T-helper 17 cell (primary cell): ENCODE measurements around the gene P2RY12. TPM values are rescaled to one million over a fixed set of nuclear protein-coding genes. Genes with fewer than 3 reads are reported as not detected.

Experiments used
- ATAC-seq: fragments of 150-1000 bp; cut with Tn5 transposase; 2 replicates; pipeline ENCODE4 v1.10.0; 2021; ENCODE audit warnings: mild to moderate bottlenecking, moderate library complexity
- DNase-seq, 3 donors: peaks; one replicate each; pipeline versions ENCODE4 v3.0.0 to v3.0.0-alpha.2; 2020 to 2021
- H3K9me3 ChIP-seq: one replicate; pipeline ENCODE4 v1.7.0; 2013; ENCODE audit warnings: low read length, mild to moderate bottlenecking; ENCODE audit not compliant: control insufficient read depth, poor library complexity, severe bottlenecking
- H3K27ac Mint-ChIP-seq: one replicate; pipeline ENCODE4 v1.8.0; 2022; ENCODE audit warnings: mild to moderate bottlenecking, moderate library complexity, mixed read lengths
- H3K27me3 Mint-ChIP-seq: one replicate; pipeline ENCODE4 v1.8.0; 2022; ENCODE audit warnings: mixed read lengths
- H3K36me3 Mint-ChIP-seq: one replicate; pipeline ENCODE4 v1.8.0; 2022; ENCODE audit warnings: low read depth, mixed read lengths
- H3K4me1 Mint-ChIP-seq: one replicate; pipeline ENCODE4 v1.8.0; 2022; ENCODE audit warnings: mild to moderate bottlenecking, mixed read lengths
- H3K4me3 Mint-ChIP-seq: one replicate; pipeline ENCODE4 v1.8.0; 2022; ENCODE audit warnings: mild to moderate bottlenecking, moderate library complexity, mixed read lengths
- total RNA-seq, 4 donors: library from RNA in 2 of 4; stranded (reverse) in 2 of 4; gene quantifications; one replicate each; pipeline ENCODE4 v1.2.3 and lab custom pipeline; 2022 to 2026

The P2RY12 gene
- 10 to 100 TPM in 1 of 2 donors, under 1 TPM in 1; 0.62 to 19.8 TPM for total RNA-seq
- 0 reads per million in 2 donors for total RNA-seq (lab: John Stamatoyannopoulos, UW)

DNA sequence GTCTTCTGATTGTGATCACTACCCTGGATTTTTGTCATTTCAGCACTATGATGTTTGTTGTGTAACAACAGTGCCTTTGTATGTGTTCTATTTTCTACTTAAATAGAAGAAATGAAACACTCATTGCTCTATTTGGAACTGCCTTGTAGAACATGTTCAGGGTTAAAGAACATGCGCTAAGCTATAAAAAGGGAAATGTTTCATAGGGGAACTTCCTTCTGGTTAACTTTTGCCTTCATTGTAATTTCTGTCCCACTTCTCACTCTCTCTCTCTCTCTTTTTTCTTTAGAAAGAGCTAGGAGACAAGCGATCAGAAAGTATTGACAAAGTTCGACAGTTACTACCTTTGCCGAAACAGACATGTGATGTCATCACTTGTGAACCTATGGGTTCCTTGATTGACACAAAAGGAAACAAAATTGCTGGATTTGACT lies at the start of gene P2RY12:
Gene P2RY12, minus strand, starts transcription at position 13 of the 434 bp plus-strand sequence. CDS start 45,908 bp downstream, outside the sequence.
- Mint-ChIP-seq H3K4me3 (peak within 1 kb of the TSS; percentile 70), H3K27ac (no peak within 1 kb of the TSS), H3K36me3 (peaks cover 2% of the 10 kb centered on the region), H3K4me1 (peaks cover 6% of the 10 kb centered on the region), H3K27me3 (no peaks in the 10 kb centered on the region)
- no peaks in the 10 kb centered on the region for H3K9me3 ChIP-seq
- ATAC-seq (no peak), DNase-seq (no peak)

DNA sequence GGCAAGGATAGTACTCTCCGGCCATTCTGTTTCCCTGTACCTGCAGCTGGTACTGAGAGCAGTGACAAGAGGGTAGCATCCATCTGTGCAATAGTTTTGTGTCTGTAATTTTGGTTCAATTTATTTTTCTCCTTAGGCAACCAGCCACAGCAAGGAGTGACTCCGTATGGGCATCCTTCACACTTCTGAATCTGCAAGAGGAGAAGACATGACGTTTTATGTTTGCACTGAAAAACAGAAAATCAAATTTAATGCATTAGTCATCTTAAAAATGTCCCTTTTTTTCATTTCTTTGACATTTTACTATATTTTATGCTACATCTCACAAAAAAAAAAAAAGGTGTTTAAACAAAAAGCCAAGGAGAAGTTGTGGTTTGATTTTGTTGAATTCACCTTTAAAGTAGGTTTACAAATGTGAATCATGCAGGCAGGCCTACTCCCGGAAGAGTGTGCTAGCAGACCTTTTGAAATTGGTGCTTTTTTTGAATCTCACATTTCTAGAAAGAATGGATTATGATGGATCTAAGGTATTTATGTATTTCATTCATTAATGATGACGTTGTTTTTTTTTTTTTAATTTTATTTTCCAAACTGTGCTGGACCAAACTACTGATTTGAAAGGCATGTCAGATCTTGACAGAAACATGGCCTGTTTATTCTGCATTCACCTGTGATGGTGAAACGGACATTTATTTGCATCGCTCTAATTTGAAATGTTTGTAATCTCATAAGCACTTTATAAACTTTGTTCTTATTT lies 48.2 kb upstream of the P2RY12 start:
- Mint-ChIP-seq H3K4me1 (no peaks in the 10 kb centered on the region), H3K27me3 (no peaks in the 10 kb centered on the region), H3K36me3 (peaks cover 2% of the 10 kb centered on the region), H3K27ac (no peak overlapping the region), H3K4me3 (no peak overlapping the region)
- no peak for ATAC-seq
- no peak for DNase-seq
- no peaks in the 10 kb centered on the region for H3K9me3 ChIP-seq

GRCh38 chr3:151431940-151432339 lies 47.4 kb upstream of the P2RY12 start:
- DNase-seq (no peak), ATAC-seq (no peak)
- no peaks in the 10 kb centered on the region for H3K9me3 ChIP-seq
- H3K27ac Mint-ChIP-seq: no peak overlapping the region
- no peaks in the 10 kb centered on the region for H3K4me1 Mint-ChIP-seq
- peaks cover 2% of the 10 kb centered on the region for H3K36me3 Mint-ChIP-seq
- no peak overlapping the region for H3K4me3 Mint-ChIP-seq
- H3K27me3 Mint-ChIP-seq: no peaks in the 10 kb centered on the region

DNA sequence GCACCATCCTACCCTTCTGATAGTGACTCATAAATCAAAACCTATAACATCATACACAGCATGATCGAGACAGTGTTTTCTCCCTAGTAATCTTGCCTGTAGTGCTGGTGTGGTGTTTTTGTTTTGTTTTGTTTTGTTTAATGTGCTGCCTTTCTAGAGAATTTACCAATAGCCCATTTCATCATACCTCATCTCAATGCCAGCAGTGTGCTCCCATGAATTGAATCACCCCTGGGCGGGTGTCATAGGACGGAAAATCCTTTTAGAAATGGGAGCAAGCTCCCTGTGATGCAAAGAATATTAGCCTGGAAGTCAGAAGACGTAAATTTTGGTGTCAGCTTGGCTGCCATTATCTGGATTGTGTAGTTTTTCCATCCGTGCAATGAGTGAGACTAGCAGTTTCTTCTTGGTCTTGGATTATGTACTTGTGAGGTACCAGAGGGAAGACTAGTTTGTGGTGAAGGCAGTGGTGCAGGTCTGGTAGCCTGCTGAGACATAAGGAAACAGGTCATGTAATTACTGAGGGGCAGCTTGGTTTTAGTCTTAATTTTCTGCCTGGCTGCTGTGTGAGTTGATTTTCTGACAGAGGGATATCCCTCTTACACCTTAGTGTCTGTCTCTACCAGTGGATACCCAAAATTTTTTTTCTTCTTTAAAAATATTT lies 46.4 kb upstream of the P2RY12 start:
- no peak for ATAC-seq
- H3K36me3 Mint-ChIP-seq: peaks cover 2% of the 10 kb centered on the region
- no peaks in the 10 kb centered on the region for H3K9me3 ChIP-seq
- H3K4me3 Mint-ChIP-seq: no peak overlapping the region
- H3K4me1 Mint-ChIP-seq: no peaks in the 10 kb centered on the region
- H3K27me3 Mint-ChIP-seq: peaks cover 4% of the 10 kb centered on the region
- no peak overlapping the region for H3K27ac Mint-ChIP-seq
- no peak for DNase-seq

GRCh38 chr3:151428386-151428785 lies 43.8 kb upstream of the P2RY12 start:
- no peak for DNase-seq
- no peaks in the 10 kb centered on the region for H3K9me3 ChIP-seq
- no peak overlapping the region for H3K27ac Mint-ChIP-seq
- no peaks in the 10 kb centered on the region for H3K4me1 Mint-ChIP-seq
- H3K36me3 Mint-ChIP-seq: peaks cover 2% of the 10 kb centered on the region
- H3K4me3 Mint-ChIP-seq: no peak overlapping the region
- no peak for ATAC-seq
- H3K27me3 Mint-ChIP-seq: peaks cover 5% of the 10 kb centered on the region

DNA sequence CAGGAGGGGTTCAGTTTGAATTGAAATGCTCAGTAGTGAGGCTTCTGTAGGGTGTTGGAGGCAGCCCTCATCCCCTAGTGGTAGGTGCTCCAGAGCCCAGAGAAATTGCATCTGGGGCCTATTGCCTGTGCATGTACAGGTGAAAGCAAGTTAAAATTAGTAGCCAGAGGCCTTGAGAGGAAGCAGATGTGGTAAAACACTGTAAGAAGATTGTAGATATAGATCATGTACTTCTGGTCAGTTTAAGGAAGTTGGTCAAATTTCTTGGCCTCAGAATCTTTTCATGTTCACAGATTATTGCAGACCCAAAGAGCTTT lies 41.7 kb upstream of the P2RY12 start:
- DNase-seq (no peak), ATAC-seq (no peak)
- H3K27me3 Mint-ChIP-seq: peaks cover 5% of the 10 kb centered on the region
- no peak overlapping the region for H3K27ac Mint-ChIP-seq
- H3K4me3 Mint-ChIP-seq: no peak overlapping the region
- H3K9me3 ChIP-seq: no peaks in the 10 kb centered on the region
- peaks cover 2% of the 10 kb centered on the region for H3K36me3 Mint-ChIP-seq
- peaks cover 4% of the 10 kb centered on the region for H3K4me1 Mint-ChIP-seq

- ATAC-seq (no peak), DNase-seq (no peak)
- Mint-ChIP-seq H3K36me3 (peaks cover 1% of the 10 kb centered on the region), H3K27me3 (peaks cover 5% of the 10 kb centered on the region), H3K4me1 (peaks cover 4% of the 10 kb centered on the region), H3K27ac (no peak overlapping the region), H3K4me3 (no peak overlapping the region)
- no peaks in the 10 kb centered on the region for H3K9me3 ChIP-seq
Measured at GRCh38 chr3:151425627-151426340, 41.2 kb upstream of the P2RY12 start.

- H3K27me3 Mint-ChIP-seq: peaks cover 5% of the 10 kb centered on the region
- ATAC-seq (no peak), DNase-seq (no peak)
- H3K4me1 Mint-ChIP-seq: peaks cover 4% of the 10 kb centered on the region
- no peaks in the 10 kb centered on the region for H3K9me3 ChIP-seq
- H3K36me3 Mint-ChIP-seq: no peaks in the 10 kb centered on the region
- no peak overlapping the region for H3K4me3 Mint-ChIP-seq
- H3K27ac Mint-ChIP-seq: no peak overlapping the region
Measured at GRCh38 chr3:151423091-151423490, 38.5 kb upstream of the P2RY12 start.

DNA sequence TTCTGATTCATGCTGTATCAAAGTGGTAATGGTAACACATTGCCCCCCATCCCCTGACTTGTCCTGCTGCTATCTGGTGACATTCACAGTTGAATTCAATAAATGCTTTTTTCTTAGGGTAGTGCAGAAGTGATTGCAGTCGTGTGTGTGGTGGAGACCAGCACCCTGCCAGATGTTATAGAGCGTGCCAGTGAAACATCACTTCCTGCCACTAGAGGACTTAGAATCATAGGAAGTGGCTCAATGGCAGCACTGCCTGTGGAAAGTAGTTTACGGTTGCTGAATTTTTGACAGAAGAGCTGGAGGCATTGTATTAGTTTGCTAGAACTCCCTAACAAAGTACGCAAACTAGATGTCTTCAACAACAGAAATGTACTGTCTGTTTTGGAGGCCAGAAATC lies 37.4 kb upstream of the P2RY12 start:
- H3K36me3 Mint-ChIP-seq: no peaks in the 10 kb centered on the region
- DNase-seq: no peak
- no peaks in the 10 kb centered on the region for H3K9me3 ChIP-seq
- H3K4me3 Mint-ChIP-seq: no peak overlapping the region
- no peak for ATAC-seq
- no peak overlapping the region for H3K27ac Mint-ChIP-seq
- H3K4me1 Mint-ChIP-seq: peaks cover 4% of the 10 kb centered on the region
- H3K27me3 Mint-ChIP-seq: peaks cover 5% of the 10 kb centered on the region

- no peak overlapping the region for H3K27ac Mint-ChIP-seq
- no peaks in the 10 kb centered on the region for H3K9me3 ChIP-seq
- no peaks in the 10 kb centered on the region for H3K36me3 Mint-ChIP-seq
Measured at GRCh38 chr3:151419806-151420205, 35.3 kb upstream of the P2RY12 start.

DNA sequence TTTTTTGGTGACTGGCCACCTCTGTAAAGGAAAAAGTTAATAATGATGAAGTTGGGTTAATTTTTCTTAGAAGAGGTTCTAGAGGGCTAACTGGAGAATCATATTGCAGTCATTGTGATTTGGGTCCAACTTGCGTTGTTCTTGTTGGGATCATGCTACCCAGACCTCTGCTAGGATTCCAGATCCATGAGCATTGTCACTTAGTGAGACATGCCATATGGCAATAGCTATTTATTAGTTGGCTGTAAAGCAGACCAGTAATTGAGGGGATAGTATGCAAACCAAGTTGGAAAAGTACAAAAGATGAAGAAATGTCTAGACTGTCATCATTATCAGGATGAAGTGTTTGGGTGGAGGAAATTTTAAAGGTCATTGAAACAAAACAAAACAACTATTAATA lies 30.7 kb upstream of the P2RY12 start:
- H3K4me3 Mint-ChIP-seq: no peak overlapping the region
- no peaks in the 10 kb centered on the region for H3K4me1 Mint-ChIP-seq
- no peak overlapping the region for H3K27ac Mint-ChIP-seq
- DNase-seq (no peak), ATAC-seq (no peak)
- peaks cover 14% of the 10 kb centered on the region for H3K27me3 Mint-ChIP-seq
- H3K9me3 ChIP-seq: no peaks in the 10 kb centered on the region
- no peaks in the 10 kb centered on the region for H3K36me3 Mint-ChIP-seq

More at GRCh38 chr3:151419806-151420205, 35.3 kb upstream of the P2RY12 start:
- Mint-ChIP-seq H3K4me3 (no peak overlapping the region), H3K27me3 (peaks cover 10% of the 10 kb centered on the region), H3K4me1 (peaks cover 4% of the 10 kb centered on the region)
- DNase-seq: no peak
- no peak for ATAC-seq

DNA sequence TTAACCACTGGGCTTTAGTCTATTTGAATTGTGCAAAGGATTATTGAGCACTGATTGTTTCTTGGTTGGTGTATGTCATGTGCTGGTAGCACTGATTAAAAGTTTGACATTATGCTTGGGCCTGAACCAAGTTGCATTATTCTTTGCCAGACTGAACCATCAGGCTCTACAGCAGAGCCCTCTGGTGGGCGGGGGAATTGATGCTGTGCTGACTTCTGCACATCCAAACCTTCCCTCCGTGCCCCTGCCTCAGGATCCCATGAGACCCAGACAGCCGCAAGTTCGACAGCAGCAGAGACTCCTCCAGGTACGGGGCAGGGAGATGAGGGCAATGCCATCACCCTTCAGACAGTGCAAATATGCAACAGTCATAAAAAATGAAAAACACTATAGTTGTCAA lies 28.4 kb upstream of the P2RY12 start:
- Mint-ChIP-seq H3K27me3 (peaks cover 14% of the 10 kb centered on the region), H3K27ac (no peak overlapping the region), H3K4me1 (no peaks in the 10 kb centered on the region), H3K36me3 (no peaks in the 10 kb centered on the region), H3K4me3 (no peak overlapping the region)
- H3K9me3 ChIP-seq: no peaks in the 10 kb centered on the region
- no peak for ATAC-seq
- DNase-seq: no peak

- no peak for ATAC-seq
- Mint-ChIP-seq H3K27me3 (peaks cover 17% of the 10 kb centered on the region), H3K4me1 (no peaks in the 10 kb centered on the region), H3K4me3 (no peak overlapping the region), H3K36me3 (no peaks in the 10 kb centered on the region), H3K27ac (no peak overlapping the region)
- DNase-seq: no peak
- H3K9me3 ChIP-seq: no peaks in the 10 kb centered on the region
Measured at GRCh38 chr3:151410891-151411559, 26.5 kb upstream of the P2RY12 start.
